Neural crest cell (in vitro differentiated cells): ENCODE data around the gene QSOX2. TPM values are rescaled to one million over a fixed set of nuclear protein-coding genes. Genes with fewer than 3 reads are reported as not detected.

Source experiments
- DNase-seq: peaks from one replicate; pipeline ENCODE4 v3.0.0; 2021; ENCODE audit warnings: low read depth, mixed read lengths, low spot score
- H3K27ac Mint-ChIP-seq: one replicate; pipeline ENCODE4 v1.8.0; 2021; ENCODE audit warnings: mild to moderate bottlenecking, mixed read lengths; ENCODE audit not compliant: unreplicated experiment
- H3K27me3 Mint-ChIP-seq: 2 replicates; pipeline ENCODE4 v1.8.0; 2021; ENCODE audit warnings: low read depth, mild to moderate bottlenecking, mixed read lengths
- H3K36me3 Mint-ChIP-seq: 2 replicates; pipeline ENCODE4 v1.8.0; 2021; ENCODE audit warnings: low read depth, mild to moderate bottlenecking, mixed read lengths
- H3K4me1 Mint-ChIP-seq: 2 replicates; pipeline ENCODE4 v1.8.0; 2021; ENCODE audit warnings: mixed read lengths
- H3K4me3 Mint-ChIP-seq: one replicate; pipeline ENCODE4 v1.8.0; 2021; ENCODE audit warnings: mild to moderate bottlenecking, mixed read lengths
- H3K9me3 Mint-ChIP-seq: 2 replicates; pipeline ENCODE4 v1.8.0; 2021; ENCODE audit warnings: mixed read lengths
- CTCF ChIP-seq: fragments of 200-600 bp; sonication (generic); conservative IDR thresholded peaks from 2 replicates; pipeline ENCODE4 v1.5.0; 2021; ENCODE audit warnings: antibody characterized with exemption, mild to moderate bottlenecking
- total RNA-seq: library from RNA; stranded (reverse); gene quantifications from 2 replicates; pipeline ENCODE4 v1.2.1, GENCODE V29; 2021

The QSOX2 gene
- total RNA-seq, 1 donor from 2014 or later, result 28.7 TPM

GRCh38 chr9:136223871-136224640 is 21.6 kb downstream of the QSOX2 start:
- Mint-ChIP-seq H3K36me3 (peaks cover 8% of the 10 kb centered on the region), H3K27ac (peak overlapping the region; percentile 27), H3K27me3 (no peaks in the 10 kb centered on the region), H3K9me3 (no peaks in the 10 kb centered on the region), H3K4me3 (no peak overlapping the region), H3K4me1 (no peaks in the 10 kb centered on the region)
- no peak for DNase-seq
- no peak for TF ChIP-seq CTCF

- H3K4me3 Mint-ChIP-seq, result no peak overlapping the region
- no peaks in the 10 kb centered on the region for H3K4me1 Mint-ChIP-seq
- TF ChIP-seq CTCF, result no peak
- peaks cover 8% of the 10 kb centered on the region for H3K36me3 Mint-ChIP-seq
- H3K27me3 Mint-ChIP-seq, result no peaks in the 10 kb centered on the region
- H3K9me3 Mint-ChIP-seq, result no peaks in the 10 kb centered on the region
- no peak for DNase-seq
- no peak overlapping the region for H3K27ac Mint-ChIP-seq
Measured at GRCh38 chr9:136222906-136223285, 22.7 kb downstream of the QSOX2 start.

- DNase-seq, result no peak
- no peak overlapping the region for H3K4me3 Mint-ChIP-seq
- peaks cover 8% of the 10 kb centered on the region for H3K36me3 Mint-ChIP-seq
- no peaks in the 10 kb centered on the region for H3K27me3 Mint-ChIP-seq
- H3K27ac Mint-ChIP-seq, result no peak overlapping the region
- H3K9me3 Mint-ChIP-seq, result no peaks in the 10 kb centered on the region
- no peak for TF ChIP-seq CTCF
- H3K4me1 Mint-ChIP-seq, result no peaks in the 10 kb centered on the region
Measured at GRCh38 chr9:136222166-136222905, 23.3 kb downstream of the QSOX2 start.

GRCh38 chr9:136220017-136220729 is 25.4 kb downstream of the QSOX2 start:
- no peaks in the 10 kb centered on the region for H3K27me3 Mint-ChIP-seq
- no peaks in the 10 kb centered on the region for H3K9me3 Mint-ChIP-seq
- TF ChIP-seq CTCF, result no peak
- DNase-seq, result no peak
- H3K36me3 Mint-ChIP-seq, result peaks cover 10% of the 10 kb centered on the region
- no peak overlapping the region for H3K4me3 Mint-ChIP-seq
- H3K27ac Mint-ChIP-seq, result no peak overlapping the region
- H3K4me1 Mint-ChIP-seq, result no peaks in the 10 kb centered on the region

GRCh38 chr9:136219276-136219675 is 26.3 kb downstream of the QSOX2 start:
- no peaks in the 10 kb centered on the region for H3K27me3 Mint-ChIP-seq
- TF ChIP-seq CTCF, result no peak
- no peaks in the 10 kb centered on the region for H3K4me1 Mint-ChIP-seq
- no peak overlapping the region for H3K4me3 Mint-ChIP-seq
- peaks cover 13% of the 10 kb centered on the region for H3K36me3 Mint-ChIP-seq
- DNase-seq, result no peak
- H3K9me3 Mint-ChIP-seq, result no peaks in the 10 kb centered on the region
- H3K27ac Mint-ChIP-seq, result no peak overlapping the region
